EL (cell line): Measurements from ENCODE around the gene FSCN2.

Experiments
- DNase-seq: peaks from one replicate; pipeline ENCODE4 v3.0.0-alpha.2; 2016

The FSCN2 gene

GRCh38 chr17:81491761-81492160 is 36.4 kb upstream of the FSCN2 start:
- no peak for DNase-seq

GRCh38 chr17:81492202-81492601 is 36.0 kb upstream of the FSCN2 start:
- DNase-seq: no peak

- DNase-seq: no peak
Observed at GRCh38 chr17:81492706-81493105, 35.5 kb upstream of the FSCN2 start.

GRCh38 chr17:81493198-81494038 is 34.8 kb upstream of the FSCN2 start:
- DNase-seq: no peak

- no peak for DNase-seq
Observed at GRCh38 chr17:81494626-81495377, 33.4 kb upstream of the FSCN2 start.

GRCh38 chr17:81498953-81499600 is 29.1 kb upstream of the FSCN2 start:
- no peak for DNase-seq

- no peak for DNase-seq
Observed at GRCh38 chr17:81499601-81499970, 28.6 kb upstream of the FSCN2 start.

- peak; percentile 49 for DNase-seq
Observed at GRCh38 chr17:81500047-81500446, 28.1 kb upstream of the FSCN2 start.

GRCh38 chr17:81502471-81503017 is 25.6 kb upstream of the FSCN2 start:
- no peak for DNase-seq

GRCh38 chr17:81503619-81504018 is 24.6 kb upstream of the FSCN2 start:
- no peak for DNase-seq

GRCh38 chr17:81508639-81509206 is 19.5 kb upstream of the FSCN2 start:
- peak; percentile 78 for DNase-seq

GRCh38 chr17:81509207-81509971 is 18.8 kb upstream of the FSCN2 start:
- peak; percentile 65 for DNase-seq

GRCh38 chr17:81509972-81510784 is 18.0 kb upstream of the FSCN2 start:
- peak; percentile 43 for DNase-seq

GRCh38 chr17:81510785-81511553 is 17.2 kb upstream of the FSCN2 start:
- DNase-seq: no peak

- peak; percentile 38 for DNase-seq
Observed at GRCh38 chr17:81511554-81511803, 16.7 kb upstream of the FSCN2 start.

- DNase-seq: no peak
Observed at GRCh38 chr17:81511804-81512561, 16.2 kb upstream of the FSCN2 start.

GRCh38 chr17:81512562-81513371 is 15.4 kb upstream of the FSCN2 start, which contains the start of gene ACTG1:
Gene ACTG1, minus strand, starts transcription at chr17:81512799. Its CDS starts 445 bp downstream, at chr17:81512354.
- peak; percentile 93 for DNase-seq

- DNase-seq: peak; percentile 72
Observed at GRCh38 chr17:81513372-81513752, 14.8 kb upstream of the FSCN2 start.
